Chondrocyte (in vitro differentiated cells): ENCODE measurements around the gene SBF2. TPM values are rescaled to one million over a fixed set of nuclear protein-coding genes. Genes with fewer than 3 reads are reported as not detected.
A peak's percentile ranks its signal among the peaks of the same experiment; 100 is the strongest.
"Not testable (repeated sequence)": the region's sequence is repeated elsewhere in the genome, so short reads cannot be mapped to it uniquely, and the experiment has no call there.

Experiments
- DNase-seq: peaks from one replicate; pipeline ENCODE4 v3.0.0; 2021; ENCODE audit warnings: mixed read lengths, low spot score
- H3K27ac Mint-ChIP-seq: one replicate; pipeline ENCODE4 v1.8.0; 2021; ENCODE audit warnings: mild to moderate bottlenecking, moderate library complexity, mixed read lengths; ENCODE audit not compliant: unreplicated experiment
- H3K27me3 Mint-ChIP-seq: 2 replicates; pipeline ENCODE4 v1.8.0; 2021; ENCODE audit warnings: low read depth, mixed read lengths
- H3K36me3 Mint-ChIP-seq: 2 replicates; pipeline ENCODE4 v1.8.0; 2021; ENCODE audit warnings: low read depth, mixed read lengths
- H3K4me1 Mint-ChIP-seq: 2 replicates; pipeline ENCODE4 v1.8.0; 2021; ENCODE audit warnings: low read depth, mild to moderate bottlenecking, mixed read lengths
- H3K4me3 Mint-ChIP-seq: one replicate; pipeline ENCODE4 v1.8.0; 2021; ENCODE audit warnings: mild to moderate bottlenecking, moderate library complexity, mixed read lengths; ENCODE audit not compliant: unreplicated experiment
- H3K9me3 Mint-ChIP-seq: 2 replicates; pipeline ENCODE4 v1.8.0; 2021; ENCODE audit warnings: low read depth, mixed read lengths
- CTCF ChIP-seq: fragments of 200-600 bp; sonication (generic); IDR thresholded peaks from 2 replicates; pipeline ENCODE4 v1.5.0; 2021; ENCODE audit warnings: antibody characterized with exemption, mild to moderate bottlenecking, moderate library complexity
- total RNA-seq: library from RNA; stranded (reverse); gene quantifications from 3 replicates; pipeline ENCODE4 v1.2.1, GENCODE V29; 2021

SBF2 gene
- total RNA-seq, 1 donor from 2014 or later: 44.5 TPM

GRCh38 chr11:10130875-10131274, 163.1 kb downstream of the SBF2 start:
- H3K27me3 Mint-ChIP-seq: no peaks in the 10 kb centered on the region
- no peaks in the 10 kb centered on the region for H3K36me3 Mint-ChIP-seq
- TF ChIP-seq CTCF: no peak
- no peak overlapping the region for H3K4me3 Mint-ChIP-seq
- H3K9me3 Mint-ChIP-seq: peaks cover 4% of the 10 kb centered on the region
- H3K27ac Mint-ChIP-seq: no peak overlapping the region
- DNase-seq: no peak
- H3K4me1 Mint-ChIP-seq: peaks cover 17% of the 10 kb centered on the region

- not testable (repeated sequence) for H3K9me3 Mint-ChIP-seq, H3K27me3 Mint-ChIP-seq, DNase-seq, H3K4me3 Mint-ChIP-seq, H3K36me3 Mint-ChIP-seq
- peaks cover 22% of the 10 kb centered on the region for H3K4me1 Mint-ChIP-seq
- peak overlapping the region; percentile 17 for H3K27ac Mint-ChIP-seq
Measured at GRCh38 chr11:10129184-10129583, 164.8 kb downstream of the SBF2 start.

- Mint-ChIP-seq H3K4me3 (no peak overlapping the region), H3K27me3 (no peaks in the 10 kb centered on the region), H3K4me1 (peaks cover 41% of the 10 kb centered on the region), H3K27ac (peak overlapping the region; percentile 17), H3K9me3 (no peaks in the 10 kb centered on the region), H3K36me3 (no peaks in the 10 kb centered on the region)
- no peak for DNase-seq
- no peak for TF ChIP-seq CTCF
Measured at GRCh38 chr11:10125522-10126133, 168.4 kb downstream of the SBF2 start.

GRCh38 chr11:10122326-10123197, 171.5 kb downstream of the SBF2 start:
- Mint-ChIP-seq H3K4me1 (peaks cover 54% of the 10 kb centered on the region), H3K27ac (peak overlapping the region; percentile 64), H3K4me3 (no peak overlapping the region)

GRCh38 chr11:10118865-10119264, 175.2 kb downstream of the SBF2 start:
- Mint-ChIP-seq H3K4me1 (peaks cover 56% of the 10 kb centered on the region), H3K36me3 (no peaks in the 10 kb centered on the region), H3K27ac (no peak overlapping the region), H3K27me3 (no peaks in the 10 kb centered on the region), H3K9me3 (peaks cover 4% of the 10 kb centered on the region), H3K4me3 (no peak overlapping the region)
- DNase-seq: no peak
- TF ChIP-seq CTCF: no peak

More at GRCh38 chr11:10122326-10123197, 171.5 kb downstream of the SBF2 start:
- Mint-ChIP-seq H3K36me3 (no peaks in the 10 kb centered on the region), H3K9me3 (no peaks in the 10 kb centered on the region), H3K27me3 (no peaks in the 10 kb centered on the region)
- no peak for TF ChIP-seq CTCF
- DNase-seq: no peak
